Measurements from ENCODE around the gene MAPKAPK2.

DNA sequence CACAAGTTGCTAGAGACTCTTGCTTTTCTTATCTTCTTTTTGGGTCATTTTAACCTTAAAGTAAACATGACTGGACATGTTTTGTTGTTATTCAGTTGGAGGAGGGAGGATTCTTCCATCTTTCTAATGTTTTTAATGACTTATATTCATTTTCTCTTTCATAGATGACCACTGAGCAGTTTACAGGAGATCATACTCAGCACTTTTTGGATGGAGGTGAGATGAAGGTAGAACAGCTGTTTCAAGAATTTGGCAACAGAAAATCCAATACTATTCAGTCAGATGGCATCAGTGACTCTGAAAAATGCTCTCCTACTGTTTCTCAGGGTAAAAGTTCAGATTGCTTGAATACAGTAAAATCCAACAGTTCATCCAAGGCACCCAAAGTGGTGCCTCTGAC, 37.5 kb upstream of the MAPKAPK2 start:
- no peak for TF ChIP-seq POU2F2 (IDR thresholded peaks at IDR 0.05; ENCODE audit: low read depth, low read length)
- no peak for TF ChIP-seq SPI1 (IDR thresholded peaks at IDR 0.05; ENCODE audit: low read depth, low read length)
- no peak for TF ChIP-seq POLR2A (IDR thresholded peaks at IDR 0.05; ENCODE audit: low read depth, low read length)
